Activated CD8-positive, alpha-beta T cell treated with anti-CD3 and anti-CD28 coated beads for 36 hours (primary cell): Measurements from ENCODE around the gene PIP4K2B. TPM values are rescaled to one million over a fixed set of nuclear protein-coding genes. Genes with fewer than 3 reads are reported as not detected.
A peak's percentile ranks its signal among the peaks of the same experiment; 100 is the strongest.

Source experiments
- ATAC-seq: fragments of 200-7000 bp; cut with Tn5 transposase; one replicate; pipeline ENCODE4 v1.10.0; 2021; ENCODE audit warnings: mild to moderate bottlenecking, moderate library complexity
- CTCF ChIA-PET: fragments of 350-600 bp; sonication (Branson Sonifier 250); formaldehyde crosslinking; loops from one replicate; lab custom pipeline; 2021; ENCODE audit warnings: antibody characterized with exemption; lab: Charles Lee
- POLR2A ChIA-PET: fragments of 350-600 bp; sonication (Branson Sonifier 250); formaldehyde crosslinking; loops from one replicate; lab custom pipeline; 2021; ENCODE audit warnings: antibody characterized with exemption; lab: Charles Lee
- DNase-seq: peaks from one replicate; pipeline ENCODE4 v3.0.0-alpha.2; 2020
- H3K27ac Mint-ChIP-seq: one replicate; pipeline ENCODE4 v1.8.0; 2021; ENCODE audit warnings: mild to moderate bottlenecking, mixed read lengths
- H3K27me3 Mint-ChIP-seq: one replicate; pipeline ENCODE4 v1.8.0; 2021; ENCODE audit warnings: mixed read lengths
- H3K36me3 Mint-ChIP-seq: one replicate; pipeline ENCODE4 v1.8.0; 2021; ENCODE audit warnings: low read depth, mixed read lengths
- H3K4me1 Mint-ChIP-seq: one replicate; pipeline ENCODE4 v1.8.0; 2021; ENCODE audit warnings: low read depth, mixed read lengths
- H3K4me3 Mint-ChIP-seq: one replicate; pipeline ENCODE4 v1.8.0; 2021; ENCODE audit warnings: mild to moderate bottlenecking, moderate library complexity, mixed read lengths
- H3K9me3 Mint-ChIP-seq: one replicate; pipeline ENCODE4 v1.8.0; 2021; ENCODE audit warnings: mixed read lengths
- CTCF ChIP-seq: fragments of 200-600 bp; IDR thresholded peaks from one replicate; pipeline ENCODE4 v1.8.0; 2022; ENCODE audit warnings: antibody characterized with exemption, mild to moderate bottlenecking
- intact Hi-C: fragments of 100-400 bp; cut with micrococcal nuclease; formaldehyde crosslinking; loops from one replicate; pipeline ENCODE4 v1.10.0; 2022
- total RNA-seq, 2 experiments: library from RNA; stranded (reverse); gene quantifications; one replicate each; pipeline ENCODE4 v1.2.3, GENCODE V29; 2021

The PIP4K2B gene
- total RNA-seq, 2 experiments from 2014 or later, result 30.9 to 33.2 TPM

GRCh38 chr17:38766341-38766740 lies 33.0 kb downstream of the PIP4K2B start:
- ChIA-PET CTCF (no interaction called here), POLR2A (interaction anchor here (0.6 kb wide), 1 partner anchor 167 kb away, joined by 3 read pairs; no protein-coding TSS in a partner anchor)
- intact Hi-C loops, result no loop called here
- TF ChIP-seq CTCF, result no peak
- ATAC-seq, result no peak
- H3K36me3 Mint-ChIP-seq, result peaks cover 44% of the 10 kb centered on the region
- peaks cover 4% of the 10 kb centered on the region for H3K4me1 Mint-ChIP-seq
- H3K9me3 Mint-ChIP-seq, result no peaks in the 10 kb centered on the region
- no peak for DNase-seq
- no peaks in the 10 kb centered on the region for H3K27me3 Mint-ChIP-seq
- no peak overlapping the region for H3K4me3 Mint-ChIP-seq
- no peak overlapping the region for H3K27ac Mint-ChIP-seq

GRCh38 chr17:38762231-38762630 lies 37.1 kb downstream of the PIP4K2B start:
- intact Hi-C loops, result no loop called here
- DNase-seq (no peak), ATAC-seq (no peak)
- POLR2A ChIA-PET, result interaction anchor here (1.0 to 1.1 kb wide), 2 partner anchors 9 to 48 kb away, joined by 3 to 4 read pairs; partner anchors contain the start of gene PSMB3
- H3K9me3 Mint-ChIP-seq, result no peaks in the 10 kb centered on the region
- H3K4me3 Mint-ChIP-seq, result no peak overlapping the region
- peaks cover 53% of the 10 kb centered on the region for H3K36me3 Mint-ChIP-seq
- H3K4me1 Mint-ChIP-seq, result peaks cover 7% of the 10 kb centered on the region
- no peak for TF ChIP-seq CTCF
- no peaks in the 10 kb centered on the region for H3K27me3 Mint-ChIP-seq
- H3K27ac Mint-ChIP-seq, result peak overlapping the region; percentile 49
- CTCF ChIA-PET, result interaction anchor here (0.6 to 2.1 kb wide), 9 partner anchors 12 to 412 kb away, joined by 3 to 5 read pairs (median 3); no protein-coding TSS in a partner anchor

DNA sequence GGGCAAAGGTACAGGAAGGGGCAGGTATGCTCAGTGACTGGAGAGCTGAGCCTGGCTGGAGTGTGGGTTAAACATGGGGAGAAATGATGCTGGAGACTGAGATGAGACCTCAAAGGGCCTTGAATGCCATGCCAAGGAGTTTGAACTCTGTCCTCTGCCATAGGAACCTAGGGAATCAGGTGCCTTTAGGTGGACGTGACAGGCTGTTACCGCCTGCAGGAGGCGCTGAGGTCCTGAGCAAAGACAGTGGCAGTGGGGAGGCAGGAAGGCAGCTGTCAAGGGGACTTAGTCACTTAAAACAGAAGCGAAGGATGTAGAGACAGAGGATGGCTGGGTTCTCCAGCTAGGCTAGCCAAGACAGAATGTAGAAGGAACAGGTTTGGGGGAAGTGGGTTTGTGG lies 37.7 kb downstream of the PIP4K2B start:
- intact Hi-C loops, result no loop called here
- H3K4me1 Mint-ChIP-seq, result peaks cover 7% of the 10 kb centered on the region
- DNase-seq (peak; percentile 69), ATAC-seq (peak; percentile 84)
- ChIA-PET CTCF (interaction anchor here (0.6 to 2.1 kb wide), 8 partner anchors 12 to 413 kb away, joined by 3 to 5 read pairs (median 3); no protein-coding TSS in a partner anchor), POLR2A (interaction anchor here (1.0 to 1.5 kb wide), 2 partner anchors 13 to 48 kb away, joined by 3 to 4 read pairs; no protein-coding TSS in a partner anchor)
- H3K27me3 Mint-ChIP-seq, result no peaks in the 10 kb centered on the region
- peaks cover 49% of the 10 kb centered on the region for H3K36me3 Mint-ChIP-seq
- no peak overlapping the region for H3K27ac Mint-ChIP-seq
- H3K9me3 Mint-ChIP-seq, result no peaks in the 10 kb centered on the region
- no peak overlapping the region for H3K4me3 Mint-ChIP-seq
- TF ChIP-seq CTCF, result no peak

DNA sequence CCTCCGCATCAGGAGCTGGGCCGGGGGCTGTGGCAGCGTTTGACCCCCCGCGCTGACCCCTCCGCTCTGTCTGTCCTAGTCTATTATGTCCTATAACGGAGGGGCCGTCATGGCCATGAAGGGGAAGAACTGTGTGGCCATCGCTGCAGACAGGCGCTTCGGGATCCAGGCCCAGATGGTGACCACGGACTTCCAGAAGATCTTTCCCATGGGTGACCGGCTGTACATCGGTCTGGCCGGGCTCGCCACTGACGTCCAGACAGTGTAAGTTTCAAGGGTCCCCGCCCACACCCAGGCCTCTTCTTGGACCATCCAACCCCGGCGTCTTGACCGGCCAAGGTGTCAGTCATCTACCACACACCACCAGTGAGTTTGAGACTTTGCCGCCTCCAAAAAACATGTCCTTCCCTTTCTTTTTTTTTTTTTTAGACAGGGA lies 46.3 kb downstream of the PIP4K2B start:
- intact Hi-C loops, result no loop called here
- ATAC-seq (no peak), DNase-seq (no peak)
- ChIA-PET POLR2A (interaction anchor here (1.0 to 1.3 kb wide), 3 partner anchors 9 to 18 kb away, joined by 3 to 4 read pairs (median 3); no protein-coding TSS in a partner anchor), CTCF (interaction anchor here (1.1 kb wide), 1 partner anchor 19 kb away, joined by 4 read pairs; no protein-coding TSS in a partner anchor)
- peak overlapping the region; percentile 96 for H3K27ac Mint-ChIP-seq
- peaks cover 31% of the 10 kb centered on the region for H3K36me3 Mint-ChIP-seq
- H3K9me3 Mint-ChIP-seq, result no peaks in the 10 kb centered on the region
- peaks cover 23% of the 10 kb centered on the region for H3K27me3 Mint-ChIP-seq
- H3K4me1 Mint-ChIP-seq, result peaks cover 39% of the 10 kb centered on the region
- peak overlapping the region; percentile 91 for H3K4me3 Mint-ChIP-seq
- TF ChIP-seq CTCF, result no peak
